ENCODE data around the gene ADAMTS17.

ADAMTS17 gene

GRCh38 chr15:100056411-100057072 is 285.2 kb downstream of the ADAMTS17 start:
- TF ChIP-seq, protein P1, sequence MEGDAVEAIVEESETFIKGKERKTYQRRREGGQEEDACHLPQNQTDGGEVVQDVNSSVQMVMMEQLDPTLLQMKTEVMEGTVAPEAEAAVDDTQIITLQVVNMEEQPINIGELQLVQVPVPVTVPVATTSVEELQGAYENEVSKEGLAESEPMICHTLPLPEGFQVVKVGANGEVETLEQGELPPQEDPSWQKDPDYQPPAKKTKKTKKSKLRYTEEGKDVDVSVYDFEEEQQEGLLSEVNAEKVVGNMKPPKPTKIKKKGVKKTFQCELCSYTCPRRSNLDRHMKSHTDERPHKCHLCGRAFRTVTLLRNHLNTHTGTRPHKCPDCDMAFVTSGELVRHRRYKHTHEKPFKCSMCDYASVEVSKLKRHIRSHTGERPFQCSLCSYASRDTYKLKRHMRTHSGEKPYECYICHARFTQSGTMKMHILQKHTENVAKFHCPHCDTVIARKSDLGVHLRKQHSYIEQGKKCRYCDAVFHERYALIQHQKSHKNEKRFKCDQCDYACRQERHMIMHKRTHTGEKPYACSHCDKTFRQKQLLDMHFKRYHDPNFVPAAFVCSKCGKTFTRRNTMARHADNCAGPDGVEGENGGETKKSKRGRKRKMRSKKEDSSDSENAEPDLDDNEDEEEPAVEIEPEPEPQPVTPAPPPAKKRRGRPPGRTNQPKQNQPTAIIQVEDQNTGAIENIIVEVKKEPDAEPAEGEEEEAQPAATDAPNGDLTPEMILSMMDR (IDR thresholded peaks at IDR 0.05; ENCODE audit: control insufficient read depth, extremely low read depth, insufficient read depth): no peak
- no peak for DNase-seq (ENCODE audit: low read depth)
- no peak overlapping the region for H3K4me3 ChIP-seq (ENCODE audit: low read depth, low read length)

DNA sequence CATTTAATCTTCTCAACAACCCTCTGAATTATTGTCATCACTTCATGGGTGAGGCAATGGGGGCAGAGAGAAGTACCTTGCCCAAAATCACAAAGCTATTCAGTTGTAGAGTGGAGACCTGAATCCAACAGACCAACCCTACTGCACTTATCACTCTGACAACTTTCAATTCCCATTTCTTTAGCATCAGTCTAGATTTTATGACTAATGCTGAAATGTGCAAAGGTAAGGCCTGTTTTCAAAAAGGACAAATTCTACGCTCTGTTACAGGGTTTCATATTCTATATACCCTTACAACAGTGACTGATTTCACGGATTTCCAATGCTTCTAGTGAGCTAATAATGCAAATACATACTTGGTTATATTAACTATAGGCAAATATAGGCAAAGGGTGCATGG is 286.0 kb downstream of the ADAMTS17 start:
- TF ChIP-seq, protein P1 (IDR thresholded peaks at IDR 0.05; ENCODE audit: control insufficient read depth, extremely low read depth, insufficient read depth): no peak
- H3K4me3 ChIP-seq (ENCODE audit: low read depth, low read length): no peak overlapping the region
- no peak for DNase-seq (ENCODE audit: low read depth)

GRCh38 chr15:100054539-100054938 is 287.2 kb downstream of the ADAMTS17 start:
- no peak overlapping the region for H3K4me3 ChIP-seq (ENCODE audit: low read depth, low read length)
- TF ChIP-seq, protein P1 (IDR thresholded peaks at IDR 0.05; ENCODE audit: control insufficient read depth, extremely low read depth, insufficient read depth): no peak
- no peak for DNase-seq (ENCODE audit: low read depth)

DNA sequence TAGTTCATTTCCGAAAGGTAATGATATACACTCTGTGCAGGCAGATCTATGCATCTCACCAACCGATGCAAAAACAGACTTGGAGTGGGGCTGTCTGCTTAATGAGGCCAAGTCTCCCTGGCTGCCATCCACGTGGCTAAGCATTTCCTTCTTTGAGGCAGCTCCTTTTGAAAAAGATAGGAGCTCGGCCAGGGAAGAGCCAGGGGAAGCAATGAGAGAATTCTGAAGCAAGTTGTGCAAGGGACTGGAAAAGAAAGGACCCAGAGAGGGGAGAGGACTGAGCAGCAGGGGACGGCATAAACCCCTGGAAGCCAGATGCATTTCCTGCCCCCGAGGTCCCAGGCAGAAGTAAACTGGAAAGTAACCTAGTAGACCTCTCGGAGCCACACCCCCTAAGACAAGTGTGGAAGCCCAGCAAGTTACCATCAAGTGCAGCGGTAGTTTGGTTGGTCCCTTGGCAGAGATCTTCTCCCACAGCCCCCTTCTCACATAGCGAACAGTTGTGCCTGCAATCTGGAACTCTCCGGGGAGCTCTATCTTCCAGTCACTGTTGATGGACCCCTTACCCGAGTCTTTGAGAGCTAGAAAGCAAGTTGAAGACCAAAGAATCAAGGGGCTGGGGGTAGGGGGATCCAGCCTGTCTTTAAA is 288.2 kb downstream of the ADAMTS17 start:
- no peak for DNase-seq (ENCODE audit: low read depth)
- H3K4me3 ChIP-seq (ENCODE audit: low read depth, low read length): no peak overlapping the region
- TF ChIP-seq, protein P1 (IDR thresholded peaks at IDR 0.05; ENCODE audit: control insufficient read depth, extremely low read depth, insufficient read depth): no peak

- H3K4me3 ChIP-seq (ENCODE audit: low read depth, low read length): no peak overlapping the region
- TF ChIP-seq, protein P1 (IDR thresholded peaks at IDR 0.05; ENCODE audit: control insufficient read depth, extremely low read depth, insufficient read depth): no peak
- no peak for DNase-seq (ENCODE audit: low read depth)
These were observed 288.9 kb downstream of the ADAMTS17 start for GRCh38 chr15:100052716-100053473.

GRCh38 chr15:100050877-100051786 is 290.6 kb downstream of the ADAMTS17 start:
- no peak for DNase-seq (ENCODE audit: low read depth)
- no peak overlapping the region for H3K4me3 ChIP-seq (ENCODE audit: low read depth, low read length)

More at GRCh38 chr15:100050877-100051786, 290.6 kb downstream of the ADAMTS17 start:
- TF ChIP-seq, protein P1 (IDR thresholded peaks at IDR 0.05; ENCODE audit: control insufficient read depth, extremely low read depth, insufficient read depth): no peak
